IMR-90 (cell line): ENCODE measurements around the gene HDAC10. TPM values are rescaled to one million over a fixed set of nuclear protein-coding genes. Genes with fewer than 3 reads are reported as not detected.

ENCODE experiments used
- ATAC-seq: fragments of 200-7000 bp; cut with Tn5 transposase; 2 replicates; pipeline ENCODE4 v1.9.1; 2020; ENCODE audit warnings: low read depth, mild to moderate bottlenecking, moderate library complexity
- BruUV-seq: library from RNA; stranded (reverse); fragments of 400-500 nt; replicated peaks from 2 replicates; lab custom pipeline; 2021; lab: Mats Ljungman, UMichigan
- CTCF ChIA-PET: fragments of 300-600 bp; formaldehyde crosslinking; extraction: SDS; loops from one replicate; lab custom pipeline; 2021; ENCODE audit warnings: antibody characterized with exemption; lab: Yijun Ruan, JAX
- POLR2A ChIA-PET: fragments of 300-600 bp; sonication (Branson Sonifier 250); formaldehyde crosslinking; loops from one replicate; lab custom pipeline; 2022; ENCODE audit warnings: antibody characterized with exemption; ENCODE audit not compliant: unreplicated experiment; lab: Charles Lee
- DNase-seq: peaks from one replicate; pipeline ENCODE4 v3.0.0; 2013
- H2AFZ ChIP-seq: replicated peaks from 2 replicates; pipeline ENCODE3; 2013; ENCODE audit warnings: low read length, mild to moderate bottlenecking; ENCODE audit not compliant: poor library complexity
- H2AK5ac ChIP-seq: 2 replicates; pipeline ENCODE4 v1.6.1; 2013; ENCODE audit warnings: low read depth, low read length, inconsistent platforms
- H2AK9ac ChIP-seq: replicated peaks from 2 replicates; pipeline ENCODE3; 2013; ENCODE audit warnings: mild to moderate bottlenecking, low read depth, low read length, moderate library complexity; ENCODE audit not compliant: poor library complexity
- H2BK120ac ChIP-seq: 2 replicates; pipeline ENCODE4 v1.6.1; 2013; ENCODE audit warnings: low read depth, low read length, inconsistent platforms
- H2BK15ac ChIP-seq: 3 replicates; pipeline ENCODE4 v1.6.1; 2013; ENCODE audit warnings: low read depth, low read length, inconsistent platforms
- H2BK20ac ChIP-seq: 2 replicates; pipeline ENCODE4 v1.6.1; 2013; ENCODE audit warnings: low read depth, mild to moderate bottlenecking, inconsistent platforms, low read length, moderate library complexity
- H2BK5ac ChIP-seq: 2 replicates; pipeline ENCODE4 v1.6.1; 2013; ENCODE audit warnings: mild to moderate bottlenecking, low read depth, low read length, inconsistent platforms; ENCODE audit not compliant: poor library complexity, severe bottlenecking
- H3K14ac ChIP-seq: replicated peaks from 2 replicates; pipeline ENCODE4 v1.6.1; 2013; ENCODE audit warnings: low read depth, low read length, inconsistent platforms
- H3K18ac ChIP-seq: 2 replicates; pipeline ENCODE4 v1.6.1; 2013; ENCODE audit warnings: low read depth, low read length, control low read depth
- H3K23ac ChIP-seq: 2 replicates; pipeline ENCODE4 v1.6.1; 2013; ENCODE audit warnings: low read depth, low read length, inconsistent platforms
- H3K27ac ChIP-seq: 2 replicates; pipeline ENCODE4 v1.5.1; 2013; ENCODE audit warnings: mild to moderate bottlenecking, control low read depth, low read length; ENCODE audit not compliant: insufficient read depth
- H3K27me3 ChIP-seq: 2 replicates; pipeline ENCODE4 v1.6.1; 2013; ENCODE audit warnings: low read length; ENCODE audit not compliant: control insufficient read depth, insufficient read depth
- H3K36me3 ChIP-seq: 2 replicates; pipeline ENCODE4 v1.6.1; 2013; ENCODE audit warnings: low read length, mixed read lengths; ENCODE audit not compliant: control insufficient read depth, insufficient read depth
- H3K4ac ChIP-seq: 2 replicates; pipeline ENCODE4 v1.6.1; 2013; ENCODE audit warnings: low read depth, low read length, inconsistent platforms
- H3K4me1 ChIP-seq: 2 replicates; pipeline ENCODE4 v1.6.1; 2013; ENCODE audit warnings: low read length, mixed read lengths; ENCODE audit not compliant: control insufficient read depth, insufficient read depth
- H3K4me2 ChIP-seq: 2 replicates; pipeline ENCODE4 v1.6.1; 2013; ENCODE audit warnings: low read depth, mild to moderate bottlenecking, control low read depth, low read length, moderate library complexity
- H3K4me3 ChIP-seq: 2 replicates; pipeline ENCODE4 v1.5.1; 2013; ENCODE audit warnings: low read depth, mild to moderate bottlenecking, control low read depth, low read length, moderate library complexity; ENCODE audit not compliant: insufficient read depth
- H3K56ac ChIP-seq: 2 replicates; pipeline ENCODE4 v1.6.1; 2013; ENCODE audit warnings: low read length, inconsistent platforms; ENCODE audit not compliant: insufficient read depth; ENCODE audit errors: extremely low read depth
- H3K79me1 ChIP-seq, 2 experiments: 2 replicates each; pipeline ENCODE4 v1.6.1; 2013; ENCODE audit warnings: low read length in 2 of 2, inconsistent platforms in 1 of 2, low read depth in 1 of 2
- H3K9ac ChIP-seq: 2 replicates; pipeline ENCODE4 v1.6.1; 2013; ENCODE audit warnings: low read depth, low read length, control low read depth
- H3K9me1 ChIP-seq: 2 replicates; pipeline ENCODE4 v1.6.1; 2013; ENCODE audit warnings: low read length, inconsistent platforms; ENCODE audit not compliant: insufficient read depth
- H3K9me3 ChIP-seq: 2 replicates; pipeline ENCODE4 v1.6.1; 2013; ENCODE audit warnings: low read length; ENCODE audit not compliant: control insufficient read depth, insufficient read depth
- H4K20me1 ChIP-seq: 2 replicates; pipeline ENCODE4 v1.6.1; 2013; ENCODE audit warnings: low read length, inconsistent platforms; ENCODE audit not compliant: insufficient read depth
- H4K5ac ChIP-seq: 2 replicates; pipeline ENCODE4 v1.6.1; 2013; ENCODE audit warnings: mild to moderate bottlenecking, low read depth, low read length, control low read depth
- H4K8ac ChIP-seq, 2 experiments: 2 replicates each; pipeline ENCODE4 v1.6.1; 2013; ENCODE audit warnings: low read depth in 2 of 2, low read length in 2 of 2, control low read depth in 1 of 2, inconsistent platforms in 1 of 2
- H4K91ac ChIP-seq: 2 replicates; pipeline ENCODE4 v1.6.1; 2013; ENCODE audit warnings: low read depth, low read length, inconsistent platforms; ENCODE audit not compliant: insufficient read depth
- BHLHE40 ChIP-seq: fragments of 150-350 bp; IDR thresholded peaks from 2 replicates; pipeline ENCODE4 v1.6.1; 2016; ENCODE audit warnings: mild to moderate bottlenecking, low read depth, low read length
- CEBPB ChIP-seq: IDR thresholded peaks from 2 replicates; pipeline ENCODE4 v1.6.1; 2012; ENCODE audit warnings: low read depth, low read length, improper control_type of control experiment
- FOS ChIP-seq: fragments of 150-350 bp; IDR thresholded peaks from 2 replicates; pipeline ENCODE4 v1.6.1; 2016; ENCODE audit warnings: low read depth, low read length
- MAFK ChIP-seq: IDR thresholded peaks from 2 replicates; pipeline ENCODE4 v1.6.1; 2012; ENCODE audit warnings: low read depth, low read length, improper control_type of control experiment
- MXI1 ChIP-seq: IDR thresholded peaks from 2 replicates; pipeline ENCODE4 v1.6.1; 2012; ENCODE audit warnings: low read depth, mild to moderate bottlenecking, low read length, moderate library complexity, borderline replicate concordance
- NFE2L2 ChIP-seq: fragments of 150-350 bp; IDR thresholded peaks from 2 replicates; pipeline ENCODE4 v1.6.1; 2016; ENCODE audit warnings: low read depth, mild to moderate bottlenecking, low read length
- POLR2A ChIP-seq: IDR thresholded peaks from 2 replicates; pipeline ENCODE4 v1.6.1; 2012; ENCODE audit warnings: mild to moderate bottlenecking, low read depth, low read length
- RAD21 ChIP-seq: IDR thresholded peaks from 2 replicates; pipeline ENCODE4 v1.6.1; 2012; ENCODE audit warnings: low read length, improper control_type of control experiment
- RCOR1 ChIP-seq: IDR thresholded peaks from 2 replicates; pipeline ENCODE4 v1.6.1; 2012; ENCODE audit warnings: mild to moderate bottlenecking, low read length, improper control_type of control experiment; ENCODE audit not compliant: insufficient replicate concordance
- RFX5 ChIP-seq: IDR thresholded peaks from 2 replicates; pipeline ENCODE4 v1.8.0; 2012; ENCODE audit warnings: low read depth, mild to moderate bottlenecking, low read length, moderate library complexity
- WGBS, 2 experiments: methylation state at CpG; one replicate each; pipeline versions ENCODE4 v1.1.5 to v1.1.7; 2013; ENCODE audit warnings: missing lambda C conversion rate in 2 of 2; ENCODE audit not compliant: insufficient read length in 1 of 2; ENCODE audit errors: extremely low coverage in 2 of 2; 5-methylcytosine and 5-hydroxymethylcytosine counted together
- dilution Hi-C: fragments of 300-500 bp; cut with HindIII; formaldehyde crosslinking; loops from one replicate; pipeline ENCODE4 v1.14.3; 2018; ENCODE audit warnings: low sequenced_read_pairs; ENCODE audit not compliant: unreplicated experiment
- in situ Hi-C: fragments of 300-500 bp; cut with MboI; formaldehyde crosslinking; loops from 3 replicates; pipeline ENCODE4 v1.14.3; 2019; ENCODE audit warnings: low sequenced_read_pairs, inconsistent platforms, mixed read lengths
- intact Hi-C: fragments of 100-400 bp; cut with micrococcal nuclease; formaldehyde crosslinking; loops from 2 replicates; pipeline ENCODE4 v1.10.0; 2022
- polyA plus RNA-seq, 3 experiments: library from polyadenylated mRNA; depleted of rRNA; stranded (reverse); fragments of >200 nt; gene quantifications; 2 replicates each; pipeline ENCODE4 v1.2.3, GENCODE V29; 2012; ENCODE audit warnings: low replicate concordance in 1 of 3
- total RNA-seq: library from RNA; depleted of rRNA; stranded (reverse); fragments of >200 nt; gene quantifications from 2 replicates; pipeline ENCODE4 v1.2.3, GENCODE V29; 2012
- TF ChIP-seq, protein P1 (sequence below): fragments of 150-350 bp; IDR thresholded peaks from 2 replicates; pipeline ENCODE4 v1.6.1; 2016; ENCODE audit warnings: low read depth, mild to moderate bottlenecking, low read length, moderate library complexity, borderline replicate concordance
- TF ChIP-seq, protein P2 (sequence below): fragments of 150-350 bp; IDR thresholded peaks from 2 replicates; pipeline ENCODE4 v1.6.1; 2017; ENCODE audit warnings: mild to moderate bottlenecking, antibody characterized with exemption, low read length, low read depth

HDAC10 gene
- total and polyA plus RNA-seq, 2 of the 4 experiments (the other 2 are of a cell fraction) = 3.9 to 35.7 TPM

DNA sequence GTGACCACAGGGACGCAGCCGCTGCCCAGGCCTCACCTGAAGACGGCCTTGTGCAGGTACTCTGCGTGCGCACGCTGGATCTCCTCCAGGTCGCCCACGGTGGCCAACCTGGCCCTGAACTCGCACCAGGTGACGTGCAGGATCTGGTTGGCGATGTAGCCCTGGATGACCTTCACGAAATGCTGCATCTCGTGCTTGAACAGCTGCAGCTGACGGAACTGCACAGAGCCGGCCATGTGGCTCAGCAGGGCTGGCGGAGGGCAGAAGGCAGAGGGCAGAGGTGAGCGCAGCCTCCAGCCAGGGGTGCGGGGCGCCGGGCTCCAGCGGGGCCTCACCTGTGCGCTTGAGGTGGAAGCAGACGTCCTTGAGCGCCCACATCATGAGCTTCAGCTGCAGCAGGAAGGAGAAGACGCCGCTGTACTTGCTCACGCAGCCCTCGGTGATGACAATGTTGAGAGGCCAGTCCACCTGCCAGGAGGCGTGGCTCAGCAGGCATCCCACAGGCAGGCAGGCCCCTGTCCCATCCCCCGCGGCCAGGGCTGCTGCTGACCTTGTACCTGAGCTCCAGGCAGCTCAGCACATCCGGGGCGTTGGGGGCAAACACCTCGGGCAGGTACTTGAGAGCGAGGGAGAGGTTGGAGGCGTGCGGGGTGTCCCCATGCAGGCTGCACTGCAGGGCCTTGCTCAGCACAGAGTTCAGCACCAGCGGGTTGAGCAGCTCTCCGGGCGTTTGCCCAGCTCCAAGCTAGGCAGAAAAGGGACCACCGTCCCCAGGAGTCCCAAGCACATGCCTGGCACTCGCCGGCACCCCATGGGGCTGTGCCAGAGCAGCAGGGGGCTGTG is 32.7 kb downstream of the HDAC10 start:
- dilution Hi-C loops (no loop called here), in situ Hi-C loops (loop anchor here (25.0 kb wide), 1 partner anchor 406 kb away; no protein-coding TSS in a partner anchor), intact Hi-C loops (no loop called here)
- H3K4me1 ChIP-seq = no peaks in the 10 kb centered on the region
- H2BK15ac ChIP-seq = no peak overlapping the region
- CTCF ChIA-PET = no interaction called here
- H3K4me2 ChIP-seq = no peak overlapping the region
- H3K36me3 ChIP-seq = peaks cover 76% of the 10 kb centered on the region
- peaks cover 46% of the 10 kb centered on the region for H4K20me1 ChIP-seq
- H3K9ac ChIP-seq = no peak overlapping the region
- H3K79me1 ChIP-seq = peaks cover 16 to 27% of the 10 kb centered on the region in 2 experiments
- no peak overlapping the region for H4K91ac ChIP-seq
- H3K18ac ChIP-seq = no peak overlapping the region
- no TSS peak for BruUV-seq
- H4K5ac ChIP-seq = no peak overlapping the region
- H3K27me3 ChIP-seq = no peaks in the 10 kb centered on the region
- DNase-seq (no peak), ATAC-seq (no peak)
- H2AK5ac ChIP-seq = no peak overlapping the region
- no peak overlapping the region for H3K4me3 ChIP-seq
- WGBS, 2 experiments = 92% methylated on average over 32 of the region's 43 CpGs; no CpG with 5 or more reads in 1 of the 2 experiments
- H3K27ac ChIP-seq = no peak overlapping the region
- H2AFZ ChIP-seq = no peak overlapping the region
- no peak overlapping the region for H2AK9ac ChIP-seq
- H3K4ac ChIP-seq = no peak overlapping the region
- H2BK20ac ChIP-seq = no peak overlapping the region
- no peak overlapping the region for H3K56ac ChIP-seq
- H3K14ac ChIP-seq = no peak overlapping the region
- TF ChIP-seq CEBPB (no peak), MXI1 (no peak), RFX5 (no peak), RCOR1 (no peak), NFE2L2 (no peak), POLR2A (no peak), MAFK (no peak), BHLHE40 (no peak), RAD21 (no peak), FOS (no peak)
- TF ChIP-seq, protein P1, sequence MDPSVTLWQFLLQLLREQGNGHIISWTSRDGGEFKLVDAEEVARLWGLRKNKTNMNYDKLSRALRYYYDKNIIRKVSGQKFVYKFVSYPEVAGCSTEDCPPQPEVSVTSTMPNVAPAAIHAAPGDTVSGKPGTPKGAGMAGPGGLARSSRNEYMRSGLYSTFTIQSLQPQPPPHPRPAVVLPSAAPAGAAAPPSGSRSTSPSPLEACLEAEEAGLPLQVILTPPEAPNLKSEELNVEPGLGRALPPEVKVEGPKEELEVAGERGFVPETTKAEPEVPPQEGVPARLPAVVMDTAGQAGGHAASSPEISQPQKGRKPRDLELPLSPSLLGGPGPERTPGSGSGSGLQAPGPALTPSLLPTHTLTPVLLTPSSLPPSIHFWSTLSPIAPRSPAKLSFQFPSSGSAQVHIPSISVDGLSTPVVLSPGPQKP = no peak
- TF ChIP-seq, protein P2, sequence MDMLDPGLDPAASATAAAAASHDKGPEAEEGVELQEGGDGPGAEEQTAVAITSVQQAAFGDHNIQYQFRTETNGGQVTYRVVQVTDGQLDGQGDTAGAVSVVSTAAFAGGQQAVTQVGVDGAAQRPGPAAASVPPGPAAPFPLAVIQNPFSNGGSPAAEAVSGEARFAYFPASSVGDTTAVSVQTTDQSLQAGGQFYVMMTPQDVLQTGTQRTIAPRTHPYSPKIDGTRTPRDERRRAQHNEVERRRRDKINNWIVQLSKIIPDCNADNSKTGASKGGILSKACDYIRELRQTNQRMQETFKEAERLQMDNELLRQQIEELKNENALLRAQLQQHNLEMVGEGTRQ = no peak
- peaks cover 6% of the 10 kb centered on the region; the same call in 1 of the 2 replicates for H3K9me1 ChIP-seq
- H3K9me3 ChIP-seq = no peaks in the 10 kb centered on the region
- no peak overlapping the region for H2BK120ac ChIP-seq
- H3K23ac ChIP-seq = no peak overlapping the region
- H2BK5ac ChIP-seq = no peak overlapping the region
- POLR2A ChIA-PET = no interaction called here
- no peak overlapping the region for H4K8ac ChIP-seq
